Immature natural killer cell (primary cell): ENCODE data around the gene GTSE1. TPM values are rescaled to one million over a fixed set of nuclear protein-coding genes. Genes with fewer than 3 reads are reported as not detected.
A peak's percentile ranks its signal among the peaks of the same experiment; 100 is the strongest.
"Not testable (repeated sequence)": the region's sequence is repeated elsewhere in the genome, so short reads cannot be mapped to it uniquely, and the experiment has no call there.

ENCODE experiments used
- DNase-seq, 3 donors: peaks; one replicate each; pipeline ENCODE4 v3.0.0; 2022; ENCODE audit warnings: mixed read lengths in 1 of 3
- H3K27ac Mint-ChIP-seq, 6 donors: one replicate each; pipeline ENCODE4 v1.8.0; 2020; ENCODE audit warnings: mixed read lengths in 6 of 6, mild to moderate bottlenecking in 5 of 6, inconsistent platforms in 4 of 6, moderate library complexity in 3 of 6
- H3K27me3 Mint-ChIP-seq, 3 donors: one replicate each; pipeline ENCODE4 v1.8.0; 2020 to 2021; ENCODE audit warnings: low read depth in 3 of 3, mild to moderate bottlenecking in 3 of 3, mixed read lengths in 3 of 3, moderate library complexity in 3 of 3, inconsistent platforms in 1 of 3
- H3K36me3 Mint-ChIP-seq, 3 donors: one replicate each; pipeline ENCODE4 v1.8.0; 2020; ENCODE audit warnings: mixed read lengths in 3 of 3, inconsistent platforms in 2 of 3, mild to moderate bottlenecking in 2 of 3
- H3K4me1 Mint-ChIP-seq, 2 donors: one replicate each; pipeline ENCODE4 v1.8.0; 2020; ENCODE audit warnings: inconsistent platforms in 2 of 2, mild to moderate bottlenecking in 2 of 2, mixed read lengths in 2 of 2, moderate library complexity in 1 of 2
- H3K4me3 Mint-ChIP-seq, 5 donors: one replicate each; pipeline ENCODE4 v1.8.0; 2020; ENCODE audit warnings: mild to moderate bottlenecking in 5 of 5, mixed read lengths in 5 of 5, inconsistent platforms in 3 of 5, moderate library complexity in 3 of 5
- H3K9me3 Mint-ChIP-seq, 6 donors: one replicate each; pipeline ENCODE4 v1.8.0; 2020; ENCODE audit warnings: mild to moderate bottlenecking in 6 of 6, mixed read lengths in 6 of 6, inconsistent platforms in 4 of 6, moderate library complexity in 3 of 6
- polyA plus RNA-seq, 3 donors: library from polyadenylated mRNA; unstranded; fragments of 300-500 nt; fragmentation: Illumina TruSeq; gene quantifications; one replicate each; pipeline ENCODE4 v1.2.3, GENCODE V29; 2021

The GTSE1 gene
- polyA plus RNA-seq, 3 donors from 2014 or later = 0.50 to 0.71 TPM; not detected in 1

DNA sequence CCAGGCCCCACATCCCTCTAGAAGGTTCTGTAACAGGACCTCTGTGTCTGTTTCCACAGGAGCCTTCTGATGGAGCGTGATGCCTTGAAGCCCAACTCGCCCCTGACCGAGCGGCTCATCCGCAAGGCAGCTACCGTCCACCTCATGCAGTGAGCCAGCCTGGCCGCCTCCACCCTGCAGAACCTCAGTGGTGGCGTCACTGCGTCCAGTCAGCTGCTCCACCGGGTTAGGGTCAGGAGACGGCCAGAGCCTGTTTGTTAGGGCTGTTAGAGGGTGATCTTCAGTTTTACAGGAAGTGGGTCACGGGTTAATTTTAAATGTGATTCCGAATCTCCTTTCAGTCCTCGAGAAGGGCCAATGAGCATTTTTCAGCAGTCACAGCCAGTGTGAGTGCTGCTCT lies 3.9 kb upstream of the GTSE1 start:
- H3K9me3 Mint-ChIP-seq = peaks cover 0 to 1% (median 0%) of the 10 kb centered on the region in 6 donors
- peak overlapping the region; percentile 90 to 100 (median 99) for H3K27ac Mint-ChIP-seq
- peak overlapping the region; percentile 56 to 76 (median 67) for H3K4me3 Mint-ChIP-seq
- DNase-seq = no peak
- peaks cover 88 to 89% of the 10 kb centered on the region in 2 donors for H3K4me1 Mint-ChIP-seq
- H3K36me3 Mint-ChIP-seq = peaks cover 20 to 48% (median 24%) of the 10 kb centered on the region in 3 donors
- peaks cover 28 to 62% (median 53%) of the 10 kb centered on the region in 3 donors for H3K27me3 Mint-ChIP-seq

DNA sequence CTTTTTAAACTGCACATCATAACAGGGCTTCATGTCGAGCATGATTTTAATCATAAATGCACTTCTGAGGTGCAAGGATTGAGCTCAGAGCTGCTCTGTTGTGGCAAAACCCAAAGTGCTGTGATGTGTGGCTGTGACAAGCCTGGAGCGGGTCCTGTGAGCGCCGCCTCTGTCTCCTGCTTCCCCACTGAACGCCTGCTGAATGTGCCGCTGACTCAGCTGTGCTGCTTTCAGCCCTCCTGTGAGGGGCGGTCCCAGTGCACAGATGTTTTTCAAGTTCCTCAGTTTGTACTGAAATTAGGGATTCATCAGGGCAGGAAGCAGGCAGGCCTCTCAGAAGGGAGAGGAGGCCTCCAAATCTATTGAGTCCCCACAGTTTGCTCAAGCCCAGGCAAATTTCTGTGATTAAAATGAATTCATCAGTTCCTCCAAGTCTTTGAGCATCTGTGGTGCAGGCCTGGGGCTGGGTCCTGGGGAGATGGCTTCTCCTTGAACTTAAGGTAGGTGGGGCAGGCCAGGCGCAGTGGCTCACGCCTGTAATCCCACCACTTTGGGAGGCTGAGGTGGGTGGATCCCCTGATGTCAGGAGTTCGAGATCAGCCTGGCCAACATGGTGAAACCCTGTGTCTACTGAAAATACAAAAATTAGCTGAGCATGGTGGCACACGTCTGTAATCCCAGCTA lies 3.0 kb upstream of the GTSE1 start:
- peak; percentile 38 to 57 (median 47) for DNase-seq

DNA sequence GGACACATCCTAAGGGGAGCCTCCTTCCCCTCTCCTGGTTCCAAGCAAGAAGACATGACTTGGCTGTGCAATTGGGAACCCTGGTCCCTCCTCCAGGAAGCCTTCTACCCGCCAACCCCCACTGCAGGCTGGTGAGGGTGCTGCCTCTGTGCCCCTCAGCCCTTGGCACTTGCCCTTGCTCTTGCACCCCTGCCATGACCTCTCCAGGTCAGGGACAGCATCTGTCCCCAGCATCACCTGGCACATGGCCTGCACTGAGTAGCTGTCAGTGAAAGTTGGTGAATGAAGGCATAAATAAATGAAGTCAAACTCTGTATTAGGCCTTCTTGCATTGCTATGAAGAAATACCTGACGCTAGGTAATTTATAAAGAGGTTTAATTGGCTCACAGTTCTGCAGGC lies 1.9 kb upstream of the GTSE1 start:
- peaks cover 20 to 43% (median 33%) of the 10 kb centered on the region in 3 donors for H3K27me3 Mint-ChIP-seq
- H3K4me3 Mint-ChIP-seq = peak overlapping the region; percentile 88 to 94 (median 91)
- H3K27ac Mint-ChIP-seq = peak overlapping the region; percentile 93 to 99 (median 98)
- H3K36me3 Mint-ChIP-seq = peaks cover 18 to 35% (median 24%) of the 10 kb centered on the region in 3 donors
- peaks cover 70 to 72% of the 10 kb centered on the region in 2 donors for H3K4me1 Mint-ChIP-seq
- H3K9me3 Mint-ChIP-seq = peaks cover 0 to 1% (median 0%) of the 10 kb centered on the region in 6 donors
- no peak for DNase-seq

More for the DNA sequence above, 3.0 kb upstream of the GTSE1 start:
- Mint-ChIP-seq H3K9me3 (peaks cover 0 to 1% (median 0%) of the 10 kb centered on the region in 6 donors), H3K36me3 (peaks cover 20 to 39% (median 26%) of the 10 kb centered on the region in 3 donors), H3K27me3 (peaks cover 23 to 53% (median 44%) of the 10 kb centered on the region in 3 donors), H3K4me1 (peaks cover 80% of the 10 kb centered on the region in 2 donors), H3K27ac (peak overlapping the region; percentile 90 to 100 (median 99)), H3K4me3 (peak overlapping the region; percentile 42 to 76 (median 55))

DNA sequence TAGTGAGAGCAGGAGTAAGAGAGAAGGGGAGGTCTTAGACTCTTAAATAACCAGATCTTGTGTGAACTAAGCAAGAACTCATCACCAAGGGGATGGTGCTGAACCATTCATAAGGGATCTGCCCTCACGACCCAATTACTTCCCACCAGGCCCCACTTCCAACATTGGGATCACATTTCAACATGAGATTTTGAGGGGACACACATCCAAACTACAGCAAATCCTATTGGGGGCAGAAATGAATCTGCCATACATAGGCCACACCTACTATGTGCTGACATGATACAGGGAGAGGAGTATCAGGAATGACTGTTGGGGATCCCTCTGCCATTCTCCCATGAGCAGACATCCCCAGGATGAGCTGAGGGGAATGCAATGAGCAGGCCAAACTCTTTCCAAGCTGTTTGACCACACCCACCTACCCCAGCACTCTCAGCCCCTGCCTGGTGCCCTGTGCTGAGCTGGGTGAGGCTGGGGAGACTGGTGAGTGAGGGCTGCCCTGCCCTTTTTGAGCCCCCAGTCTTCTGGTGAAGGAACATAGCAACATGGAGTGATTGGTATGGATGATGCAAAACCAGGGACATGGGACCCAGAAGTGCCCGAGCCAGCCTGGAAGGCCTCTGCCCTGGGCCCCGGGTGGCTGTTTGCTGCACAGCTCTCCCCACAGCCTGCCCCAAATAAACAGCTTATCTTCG lies 1.2 kb upstream of the GTSE1 start:
- Mint-ChIP-seq H3K4me3 (peak overlapping the region; percentile 88 to 94 (median 91)), H3K27me3 (peaks cover 15 to 37% (median 28%) of the 10 kb centered on the region in 3 donors), H3K36me3 (peaks cover 17 to 30% (median 23%) of the 10 kb centered on the region in 3 donors), H3K27ac (peak overlapping the region; percentile 93 to 99 (median 98)), H3K4me1 (peaks cover 63 to 65% of the 10 kb centered on the region in 2 donors), H3K9me3 (peaks cover 0 to 1% (median 0%) of the 10 kb centered on the region in 6 donors)
- no peak for DNase-seq

DNA sequence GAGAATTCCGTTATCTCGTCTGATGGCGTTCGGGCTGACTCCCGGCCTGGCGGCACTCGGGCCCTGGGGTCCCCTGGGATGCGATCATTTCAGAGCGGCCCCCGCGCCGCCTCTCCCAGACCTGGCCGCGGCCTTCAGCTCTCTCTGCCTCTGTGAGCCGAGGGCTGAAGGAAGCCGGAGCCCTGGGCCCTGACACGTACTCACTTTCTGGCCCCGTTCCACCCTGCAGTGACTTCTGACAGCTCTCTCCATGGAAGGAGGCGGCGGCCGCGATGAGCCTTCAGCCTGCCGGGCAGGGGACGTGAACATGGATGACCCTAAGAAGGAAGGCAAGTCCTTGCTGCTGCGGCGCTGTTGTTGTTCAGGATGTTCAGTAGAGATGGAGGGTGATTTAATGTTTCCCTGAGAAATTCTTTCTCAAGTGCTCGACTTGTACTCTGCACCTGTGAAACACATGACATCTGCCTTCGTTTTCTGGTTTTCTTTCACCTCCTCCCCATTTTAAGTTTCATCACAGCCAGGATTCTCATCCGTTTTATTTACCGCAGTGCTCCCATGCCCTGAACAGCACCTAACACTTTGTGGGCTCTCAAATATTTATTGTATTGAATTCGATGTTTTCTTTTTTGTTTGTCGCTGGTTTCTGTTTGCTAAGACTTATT lies 612 bp downstream of the GTSE1 start:
- no peak for DNase-seq
- peak overlapping the region; percentile 71 to 88 (median 82) for H3K4me3 Mint-ChIP-seq
- H3K9me3 Mint-ChIP-seq = peaks cover 0 to 1% (median 0%) of the 10 kb centered on the region in 6 donors
- H3K27me3 Mint-ChIP-seq = peaks cover 14 to 20% (median 15%) of the 10 kb centered on the region in 3 donors
- H3K4me1 Mint-ChIP-seq = peaks cover 48 to 49% of the 10 kb centered on the region in 2 donors
- peak overlapping the region in 5 of 6 donors; percentile 13 to 78 (median 28) for H3K27ac Mint-ChIP-seq
- H3K36me3 Mint-ChIP-seq = peaks cover 15 to 20% (median 15%) of the 10 kb centered on the region in 3 donors

DNA sequence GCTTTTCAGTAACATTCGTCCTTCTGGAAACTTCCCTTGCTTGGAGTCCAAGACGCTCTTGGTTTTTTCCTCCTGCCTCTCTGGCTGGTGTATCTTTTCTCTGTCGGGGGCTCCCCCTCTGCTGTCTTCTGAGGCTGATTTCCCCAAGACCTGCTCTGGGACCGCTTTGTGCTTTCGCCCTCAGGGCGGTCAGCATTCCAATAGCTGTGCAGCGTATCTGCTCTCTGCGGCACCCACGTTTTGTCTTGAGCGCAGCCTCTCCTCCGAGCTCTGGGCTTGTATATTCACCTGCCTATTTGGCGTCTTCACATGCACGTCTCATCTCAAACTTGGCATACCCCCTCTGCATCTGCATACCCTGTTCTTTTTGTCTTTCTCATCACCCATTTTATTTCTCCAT lies 2.4 kb downstream of the GTSE1 start:
- H3K36me3 Mint-ChIP-seq = peaks cover 0 to 4% (median 3%) of the 10 kb centered on the region in 3 donors
- no peak overlapping the region for H3K27ac Mint-ChIP-seq
- H3K4me1 Mint-ChIP-seq = peaks cover 31% of the 10 kb centered on the region in 2 donors

DNA sequence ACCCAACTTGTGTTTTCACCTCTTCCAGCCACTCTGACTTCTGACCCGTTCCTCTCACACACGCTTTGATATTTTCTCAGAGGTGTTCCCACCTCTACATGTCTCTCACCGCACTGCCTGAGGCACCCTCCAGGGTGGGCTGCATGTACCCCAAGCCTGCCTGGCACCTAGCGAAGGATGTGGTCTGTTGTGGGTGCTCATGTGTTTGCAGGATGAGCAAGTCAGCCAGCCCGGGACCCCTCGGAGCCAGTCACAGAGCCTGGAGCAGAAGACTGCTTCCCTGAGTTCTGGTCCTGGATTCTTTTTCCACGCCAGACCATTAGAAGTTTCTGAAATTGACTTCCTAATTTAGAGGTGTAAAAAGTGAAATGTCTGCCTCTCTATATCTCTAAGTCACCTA lies 3.8 kb downstream of the GTSE1 start:
- Mint-ChIP-seq H3K9me3 (no peaks in the 10 kb centered on the region), H3K27ac (no peak overlapping the region), H3K36me3 (peaks cover 0 to 4% (median 3%) of the 10 kb centered on the region in 3 donors), H3K27me3 (peaks cover 6 to 12% (median 7%) of the 10 kb centered on the region in 3 donors), H3K4me3 (no peak overlapping the region), H3K4me1 (peaks cover 20 to 22% of the 10 kb centered on the region in 2 donors)
- DNase-seq = no peak

More for the DNA sequence above, 2.4 kb downstream of the GTSE1 start:
- Mint-ChIP-seq H3K9me3 (peaks cover 0 to 1% (median 0%) of the 10 kb centered on the region in 6 donors), H3K27me3 (peaks cover 8 to 13% (median 10%) of the 10 kb centered on the region in 3 donors), H3K4me3 (peak overlapping the region in 4 of 5 donors; percentile 50 to 66 (median 58))
- no peak for DNase-seq

DNA sequence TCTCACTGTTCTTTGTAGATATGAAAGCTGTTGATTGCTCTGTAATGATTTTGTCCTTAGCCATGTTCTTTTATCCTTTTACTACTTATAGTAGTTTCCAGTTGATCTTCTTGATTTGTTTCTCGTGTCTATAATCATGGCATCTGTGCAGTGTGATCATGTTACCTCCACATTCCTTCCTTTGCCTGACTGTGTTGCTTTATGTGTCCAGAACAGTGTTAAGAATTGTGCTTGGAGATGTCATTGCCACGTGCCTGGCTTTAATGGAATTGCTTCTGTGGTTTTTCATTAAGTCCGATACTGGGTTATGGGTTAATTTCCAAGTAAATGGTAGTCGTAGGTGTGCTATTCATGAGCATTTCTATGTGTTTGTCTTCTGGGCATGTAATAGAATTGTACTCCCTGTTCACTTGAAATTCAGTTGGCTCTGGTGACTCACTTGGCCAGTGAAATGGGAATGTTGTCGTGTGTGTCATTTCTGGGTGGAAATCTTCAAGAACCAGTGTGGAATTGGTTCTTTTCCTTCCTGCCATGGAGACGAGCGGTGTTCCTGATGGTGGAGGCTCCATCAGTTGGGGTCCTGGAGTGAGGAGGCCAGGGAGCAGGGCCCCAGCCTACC lies 6.8 kb downstream of the GTSE1 start:
- Mint-ChIP-seq H3K4me3 (no peak overlapping the region), H3K27ac (no peak overlapping the region), H3K9me3 (no peaks in the 10 kb centered on the region), H3K4me1 (peaks cover 0 to 1% of the 10 kb centered on the region in 2 donors), H3K27me3 (peaks cover 0 to 3% (median 2%) of the 10 kb centered on the region in 3 donors), H3K36me3 (peaks cover 0 to 4% (median 3%) of the 10 kb centered on the region in 3 donors)
- no peak for DNase-seq

DNA sequence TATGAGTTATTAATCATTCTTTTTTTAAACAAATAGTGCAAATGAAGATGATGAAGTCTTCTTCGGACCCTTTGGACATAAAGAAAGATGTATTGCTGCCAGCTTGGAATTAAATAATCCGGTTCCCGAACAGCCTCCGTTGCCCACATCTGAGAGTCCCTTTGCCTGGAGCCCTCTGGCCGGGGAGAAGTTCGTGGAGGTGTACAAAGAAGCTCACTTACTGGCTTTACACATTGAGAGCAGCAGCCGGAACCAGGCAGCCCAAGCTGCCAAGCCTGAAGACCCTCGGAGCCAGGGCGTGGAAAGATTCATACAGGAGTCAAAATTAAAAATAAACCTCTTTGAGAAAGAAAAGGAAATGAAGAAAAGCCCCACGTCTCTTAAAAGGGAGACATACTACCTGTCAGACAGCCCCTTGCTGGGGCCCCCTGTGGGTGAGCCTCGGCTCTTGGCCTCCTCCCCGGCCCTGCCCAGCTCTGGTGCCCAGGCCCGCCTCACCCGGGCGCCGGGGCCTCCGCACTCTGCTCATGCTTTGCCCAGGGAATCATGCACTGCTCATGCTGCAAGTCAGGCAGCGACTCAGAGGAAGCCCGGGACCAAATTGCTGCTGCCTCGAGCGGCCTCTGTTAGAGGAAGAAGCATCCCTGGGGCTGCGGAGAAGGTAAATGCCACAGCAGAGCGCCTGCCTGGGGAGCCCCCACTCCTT lies 11.8 kb downstream of the GTSE1 start:
- Mint-ChIP-seq H3K27ac (no peak overlapping the region), H3K27me3 (no peaks in the 10 kb centered on the region), H3K9me3 (no peaks in the 10 kb centered on the region), H3K36me3 (peaks cover 0 to 3% (median 0%) of the 10 kb centered on the region in 3 donors), H3K4me3 (no peak overlapping the region), H3K4me1 (no peaks in the 10 kb centered on the region)
- no peak for DNase-seq

DNA sequence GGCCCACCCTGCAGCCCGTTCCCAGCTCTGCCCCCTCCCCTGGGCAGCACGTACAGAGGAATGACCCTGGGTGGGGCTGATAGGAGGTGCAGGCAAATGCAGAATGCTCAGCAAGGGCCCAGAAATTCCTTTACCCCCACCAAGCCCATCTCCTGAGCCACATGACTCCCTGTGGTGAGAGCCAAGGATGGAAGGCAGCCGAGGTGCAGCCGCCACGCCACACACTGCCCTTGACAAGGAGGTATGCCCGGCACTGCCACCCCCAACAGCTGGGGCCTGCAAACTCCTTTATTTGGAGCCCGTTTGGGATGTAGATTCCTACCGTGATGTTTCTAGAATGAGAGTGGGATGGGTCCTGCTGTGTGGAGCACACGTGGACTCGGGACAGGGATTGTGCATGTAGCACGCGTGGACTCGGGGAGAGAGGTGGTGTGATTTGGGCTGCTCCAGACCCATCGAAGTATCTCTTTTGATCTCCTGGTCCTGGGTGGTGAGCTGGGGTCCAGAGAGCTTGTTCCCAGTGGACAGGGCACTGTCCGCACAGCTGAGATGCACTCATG lies 12.9 kb downstream of the GTSE1 start:
- no peaks in the 10 kb centered on the region for H3K9me3 Mint-ChIP-seq
- no peaks in the 10 kb centered on the region for H3K4me1 Mint-ChIP-seq
- H3K27ac Mint-ChIP-seq = no peak overlapping the region
- no peaks in the 10 kb centered on the region for H3K27me3 Mint-ChIP-seq
- peaks cover 0 to 3% (median 0%) of the 10 kb centered on the region in 3 donors for H3K36me3 Mint-ChIP-seq
- no peak overlapping the region for H3K4me3 Mint-ChIP-seq
- DNase-seq = no peak

DNA sequence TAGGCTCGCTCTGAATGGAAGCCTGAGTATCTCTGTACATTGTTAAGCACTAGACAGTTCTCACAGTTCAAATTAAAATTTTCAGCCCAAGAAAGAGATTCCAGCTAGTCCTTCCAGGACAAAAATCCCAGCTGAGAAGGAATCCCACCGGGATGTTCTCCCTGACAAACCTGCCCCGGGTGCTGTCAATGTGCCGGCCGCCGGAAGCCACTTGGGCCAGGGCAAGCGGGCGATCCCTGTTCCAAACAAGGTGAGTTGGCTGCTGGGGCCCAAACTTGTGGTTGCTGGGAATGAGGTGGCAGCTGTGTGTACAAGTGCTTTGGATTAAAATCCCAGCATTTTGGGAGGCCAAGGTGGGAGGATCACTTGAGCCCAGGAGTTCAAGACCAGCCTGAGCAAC lies 15.4 kb downstream of the GTSE1 start:
- Mint-ChIP-seq H3K9me3 (no peaks in the 10 kb centered on the region), H3K4me3 (no peak overlapping the region), H3K4me1 (no peaks in the 10 kb centered on the region), H3K27ac (peak overlapping the region in 1 of 6 donors; percentile 72), H3K27me3 (no peaks in the 10 kb centered on the region), H3K36me3 (peaks cover 0 to 3% (median 0%) of the 10 kb centered on the region in 3 donors)
- DNase-seq = no peak

DNA sequence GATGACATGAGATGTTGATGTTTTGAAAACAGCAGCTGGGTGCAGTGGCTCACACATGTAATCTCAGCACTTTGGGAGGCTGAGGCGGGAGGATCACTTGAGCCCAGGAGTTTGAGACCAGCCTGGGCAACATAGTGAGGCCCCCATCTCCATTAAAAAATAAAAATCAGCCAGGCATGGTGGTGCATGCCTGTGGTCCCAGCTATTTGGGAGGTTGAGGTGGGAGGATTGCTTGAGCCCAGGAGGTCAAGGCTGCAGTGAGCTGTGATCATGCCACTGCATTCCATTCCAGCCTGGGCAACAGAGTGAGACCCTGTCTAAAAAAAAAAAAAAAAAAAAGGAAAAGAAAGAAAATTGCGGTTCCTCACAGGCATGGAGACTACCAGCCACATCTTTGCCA lies 16.2 kb downstream of the GTSE1 start:
- H3K36me3 Mint-ChIP-seq, DNase-seq, H3K4me1 Mint-ChIP-seq, H3K9me3 Mint-ChIP-seq, H3K27me3 Mint-ChIP-seq, H3K4me3 Mint-ChIP-seq, H3K27ac Mint-ChIP-seq: not testable (repeated sequence)
